DLD1 (cell line): Measurements from ENCODE around the gene SHFL.

Experiments used
- in situ Hi-C: cut with HindIII; loops from 2 replicates; pipeline ENCODE4 v1.10.0; 2017; ENCODE audit warnings: low sequenced_read_pairs

Gene SHFL

GRCh38 chr19:10107817-10108367 is 21.8 kb downstream of the SHFL start:
- in situ Hi-C loops = no loop called here

- in situ Hi-C loops = no loop called here
These were observed 23.4 kb downstream of the SHFL start for GRCh38 chr19:10109528-10109927.

GRCh38 chr19:10110076-10110971 is 24.2 kb downstream of the SHFL start:
- in situ Hi-C loops = no loop called here

- in situ Hi-C loops = no loop called here
These were observed 24.8 kb downstream of the SHFL start for GRCh38 chr19:10110972-10111317.

- in situ Hi-C loops = no loop called here
These were observed 25.3 kb downstream of the SHFL start, which contains the start of gene P2RY11 for GRCh38 chr19:10111405-10111811. P2RY11 (plus strand) TSS chr19:10111693; CDS start chr19:10111722, 29 bp downstream.

- in situ Hi-C loops = no loop called here
These were observed 26.1 kb downstream of the SHFL start for GRCh38 chr19:10112037-10112761.

- in situ Hi-C loops = no loop called here
These were observed 26.9 kb downstream of the SHFL start for GRCh38 chr19:10112895-10113591.

GRCh38 chr19:10113592-10113963 is 27.5 kb downstream of the SHFL start:
- in situ Hi-C loops = no loop called here

GRCh38 chr19:10113964-10114650 is 28.0 kb downstream of the SHFL start:
- in situ Hi-C loops = no loop called here

- in situ Hi-C loops = no loop called here
These were observed 28.7 kb downstream of the SHFL start for GRCh38 chr19:10114651-10115391.

- in situ Hi-C loops = no loop called here
These were observed 29.4 kb downstream of the SHFL start for GRCh38 chr19:10115392-10116084.

GRCh38 chr19:10116085-10116865 is 30.2 kb downstream of the SHFL start:
- in situ Hi-C loops = no loop called here

- in situ Hi-C loops = no loop called here
These were observed 30.9 kb downstream of the SHFL start for GRCh38 chr19:10116866-10117616.

GRCh38 chr19:10118960-10119359 is 32.8 kb downstream of the SHFL start:
- in situ Hi-C loops = no loop called here

GRCh38 chr19:10120538-10121189 is 34.5 kb downstream of the SHFL start:
- in situ Hi-C loops = no loop called here

GRCh38 chr19:10122045-10122444 is 35.9 kb downstream of the SHFL start:
- in situ Hi-C loops = no loop called here

GRCh38 chr19:10124429-10124828 is 38.3 kb downstream of the SHFL start:
- in situ Hi-C loops = no loop called here
